ENCODE data around the gene CD28. TPM values are rescaled to one million over a fixed set of nuclear protein-coding genes. Genes with fewer than 3 reads are reported as not detected.

The CD28 gene
- total and polyA plus RNA-seq, 9 of the 15 experiments (the other 6 are each of a cell fraction or from before 2014, with no cell fraction given): 0.01 to 0.11 TPM; not detected in 7

Small RNAs within 50 kb of the gene (small RNA-seq; reads per million reads assigned to genes)
- gene AC125238.1 (not detected), gene RNU6-474P (not detected)

Other genes starting within 250 kb of the CD28 start
- 0.41 and 1.2 TPM in 2 replicates for gene RAPH1, start 171.3 kb upstream of the CD28 start, total RNA-seq (2014; rRNA removed)
- 0.25 and 0.73 TPM in 2 replicates for gene RAPH1, start 171.3 kb upstream of the CD28 start, total RNA-seq (2014; rRNA removed; fragmentation: Illumina TruSeq; extraction: Trizol)
- gene RAPH1, start 171.3 kb upstream of the CD28 start, total RNA-seq (2015; rRNA removed; fragmentation: Illumina TruSeq; extraction: Trizol): 0.15 and 0.18 TPM in 2 replicates
- gene RAPH1, start 171.3 kb upstream of the CD28 start, total RNA-seq (2021): 0.71 and 0.74 TPM in 2 replicates
- 0.41 and 0.64 TPM in 2 replicates for gene RAPH1, start 171.3 kb upstream of the CD28 start, polyA plus RNA-seq (2011; rRNA removed)
- gene RAPH1, start 171.3 kb upstream of the CD28 start, polyA plus RNA-seq (2014; fragmentation: Illumina TruSeq; extraction: Trizol): 0.26 and 0.55 TPM in 2 replicates
- gene RAPH1, start 171.3 kb upstream of the CD28 start, polyA plus RNA-seq (2014; fragmentation: Nextera tagmentation; extraction: Ambion mirVana): under 1 TPM; 0.07 to 0.27 TPM
- 0.13 and 1.8 TPM in 2 replicates for gene RAPH1, start 171.3 kb upstream of the CD28 start, polyA plus RNA-seq (2014; rRNA removed)
- not detected in 2 replicates for gene CTLA4, start 161.1 kb downstream of the CD28 start, total RNA-seq (2014; rRNA removed)
- gene CTLA4, start 161.1 kb downstream of the CD28 start, total RNA-seq (2014; rRNA removed; fragmentation: Illumina TruSeq; extraction: Trizol): 0.22 TPM in 1 of 2 replicates, not detected in the other
- 0.11 TPM in 1 of 2 replicates, not detected in the other for gene CTLA4, start 161.1 kb downstream of the CD28 start, total RNA-seq (2015; rRNA removed; fragmentation: Illumina TruSeq; extraction: Trizol)
- 0.11 and 0.40 TPM in 2 replicates for gene CTLA4, start 161.1 kb downstream of the CD28 start, total RNA-seq (2021)
- not detected in 2 replicates for gene CTLA4, start 161.1 kb downstream of the CD28 start, polyA plus RNA-seq (2011; rRNA removed)
- 0.10 and 0.11 TPM in 2 replicates for gene CTLA4, start 161.1 kb downstream of the CD28 start, polyA plus RNA-seq (2014; fragmentation: Illumina TruSeq; extraction: Trizol)
- under 1 TPM in 1 of 2 experiments, not detected in 1; 0.10 TPM for gene CTLA4, start 161.1 kb downstream of the CD28 start, polyA plus RNA-seq (2014; fragmentation: Nextera tagmentation; extraction: Ambion mirVana)
- gene CTLA4, start 161.1 kb downstream of the CD28 start, polyA plus RNA-seq (2014; rRNA removed): 0.08 and 0.17 TPM in 2 replicates
- not detected in 2 replicates for gene ICOS, start 230.1 kb downstream of the CD28 start, total RNA-seq (2014; rRNA removed)
- not detected in 2 replicates for gene ICOS, start 230.1 kb downstream of the CD28 start, total RNA-seq (2014; rRNA removed; fragmentation: Illumina TruSeq; extraction: Trizol)
- not detected in 2 replicates for gene ICOS, start 230.1 kb downstream of the CD28 start, total RNA-seq (2015; rRNA removed; fragmentation: Illumina TruSeq; extraction: Trizol)
- gene ICOS, start 230.1 kb downstream of the CD28 start, total RNA-seq (2021): 0.27 TPM in 1 of 2 replicates, not detected in the other
- gene ICOS, start 230.1 kb downstream of the CD28 start, polyA plus RNA-seq (2011; rRNA removed): not detected in 2 replicates
- not detected in 2 replicates for gene ICOS, start 230.1 kb downstream of the CD28 start, polyA plus RNA-seq (2014; fragmentation: Illumina TruSeq; extraction: Trizol)
- gene ICOS, start 230.1 kb downstream of the CD28 start, polyA plus RNA-seq (2014; fragmentation: Nextera tagmentation; extraction: Ambion mirVana): not detected
- gene ICOS, start 230.1 kb downstream of the CD28 start, polyA plus RNA-seq (2014; rRNA removed): not detected in 2 replicates

All from K562 (cell line).